Measurements from ENCODE around the gene CNPY4. TPM values are rescaled to one million over a fixed set of nuclear protein-coding genes. Genes with fewer than 3 reads are reported as not detected.

The CNPY4 gene
- total RNA-seq, 1 experiment from 2014 or later = 30.0 TPM

- in situ Hi-C loops (cut with HindIII; ENCODE audit: low sequenced_read_pairs) = no loop called here
- DNase-seq (ENCODE audit: low spot score) = peak; percentile 85
Observed at GRCh38 chr7:100158229-100159098, 39.0 kb downstream of the CNPY4 start, which contains the start of gene TRAPPC14. TSS of gene TRAPPC14 (minus strand) at chr7:100158723. CDS start at chr7:100158499, 224 bp downstream.

- in situ Hi-C loops (cut with HindIII; ENCODE audit: low sequenced_read_pairs) = no loop called here
- no peak for DNase-seq (ENCODE audit: low spot score)
Observed at GRCh38 chr7:100159099-100159623, 39.7 kb downstream of the CNPY4 start.

- DNase-seq (ENCODE audit: low spot score) = no peak
- in situ Hi-C loops (cut with HindIII; ENCODE audit: low sequenced_read_pairs) = no loop called here
Observed at GRCh38 chr7:100160067-100160466, 40.6 kb downstream of the CNPY4 start.

GRCh38 chr7:100163006-100163531 lies 43.6 kb downstream of the CNPY4 start:
- in situ Hi-C loops (cut with HindIII; ENCODE audit: low sequenced_read_pairs) = no loop called here
- DNase-seq (ENCODE audit: low spot score) = no peak

- in situ Hi-C loops (cut with HindIII; ENCODE audit: low sequenced_read_pairs) = no loop called here
- no peak for DNase-seq (ENCODE audit: low spot score)
Observed at GRCh38 chr7:100163871-100164270, 44.4 kb downstream of the CNPY4 start.

GRCh38 chr7:100166317-100166940 lies 47.0 kb downstream of the CNPY4 start:
- in situ Hi-C loops (cut with HindIII; ENCODE audit: low sequenced_read_pairs) = no loop called here
- no peak for DNase-seq (ENCODE audit: low spot score)

- no peak for DNase-seq (ENCODE audit: low spot score)
- in situ Hi-C loops (cut with HindIII; ENCODE audit: low sequenced_read_pairs) = no loop called here
Observed at GRCh38 chr7:100166970-100167911, 47.8 kb downstream of the CNPY4 start.

GRCh38 chr7:100167912-100168323 lies 48.5 kb downstream of the CNPY4 start:
- no peak for DNase-seq (ENCODE audit: low spot score)
- in situ Hi-C loops (cut with HindIII; ENCODE audit: low sequenced_read_pairs) = no loop called here

GRCh38 chr7:100169147-100169850 lies 49.9 kb downstream of the CNPY4 start:
- no peak for DNase-seq (ENCODE audit: low spot score)
- in situ Hi-C loops (cut with HindIII; ENCODE audit: low sequenced_read_pairs) = no loop called here

GRCh38 chr7:100170101-100170897 lies 50.9 kb downstream of the CNPY4 start:
- in situ Hi-C loops (cut with HindIII; ENCODE audit: low sequenced_read_pairs) = no loop called here

GRCh38 chr7:100171087-100171681 lies 51.8 kb downstream of the CNPY4 start:
- in situ Hi-C loops (cut with HindIII; ENCODE audit: low sequenced_read_pairs) = no loop called here
- DNase-seq (ENCODE audit: low spot score) = no peak

More at GRCh38 chr7:100170101-100170897, 50.9 kb downstream of the CNPY4 start:
- no peak for DNase-seq (ENCODE audit: low spot score)

GRCh38 chr7:100171840-100172239 lies 52.4 kb downstream of the CNPY4 start:
- no peak for DNase-seq (ENCODE audit: low spot score)
- in situ Hi-C loops (cut with HindIII; ENCODE audit: low sequenced_read_pairs) = no loop called here

GRCh38 chr7:100173806-100174495 lies 54.5 kb downstream of the CNPY4 start:
- in situ Hi-C loops (cut with HindIII; ENCODE audit: low sequenced_read_pairs) = no loop called here
- no peak for DNase-seq (ENCODE audit: low spot score)

- no peak for DNase-seq (ENCODE audit: low spot score)
- in situ Hi-C loops (cut with HindIII; ENCODE audit: low sequenced_read_pairs) = no loop called here
Observed at GRCh38 chr7:100174582-100174981, 55.1 kb downstream of the CNPY4 start.
